ENCODE measurements around the gene GRM8.

DNA sequence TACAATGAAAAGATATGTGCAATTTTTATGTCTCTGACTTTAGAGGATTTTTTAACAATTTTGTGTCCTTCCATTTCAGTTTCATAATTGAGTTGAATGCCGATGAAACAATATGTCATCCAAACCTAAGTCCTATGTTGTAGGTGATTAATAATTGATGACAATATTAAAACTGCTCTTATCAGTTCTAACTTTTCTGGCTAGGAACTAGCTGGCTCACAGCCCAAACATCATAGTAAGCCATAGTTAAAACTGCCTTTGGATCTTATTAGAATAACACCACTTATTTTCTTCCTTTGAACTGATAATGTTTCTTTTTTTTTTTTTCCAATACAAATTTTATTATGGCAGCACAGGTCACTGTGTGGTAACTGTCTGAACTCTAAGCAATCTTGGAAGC is 230.9 kb downstream of the GRM8 start:
- TF ChIP-seq, protein P1, sequence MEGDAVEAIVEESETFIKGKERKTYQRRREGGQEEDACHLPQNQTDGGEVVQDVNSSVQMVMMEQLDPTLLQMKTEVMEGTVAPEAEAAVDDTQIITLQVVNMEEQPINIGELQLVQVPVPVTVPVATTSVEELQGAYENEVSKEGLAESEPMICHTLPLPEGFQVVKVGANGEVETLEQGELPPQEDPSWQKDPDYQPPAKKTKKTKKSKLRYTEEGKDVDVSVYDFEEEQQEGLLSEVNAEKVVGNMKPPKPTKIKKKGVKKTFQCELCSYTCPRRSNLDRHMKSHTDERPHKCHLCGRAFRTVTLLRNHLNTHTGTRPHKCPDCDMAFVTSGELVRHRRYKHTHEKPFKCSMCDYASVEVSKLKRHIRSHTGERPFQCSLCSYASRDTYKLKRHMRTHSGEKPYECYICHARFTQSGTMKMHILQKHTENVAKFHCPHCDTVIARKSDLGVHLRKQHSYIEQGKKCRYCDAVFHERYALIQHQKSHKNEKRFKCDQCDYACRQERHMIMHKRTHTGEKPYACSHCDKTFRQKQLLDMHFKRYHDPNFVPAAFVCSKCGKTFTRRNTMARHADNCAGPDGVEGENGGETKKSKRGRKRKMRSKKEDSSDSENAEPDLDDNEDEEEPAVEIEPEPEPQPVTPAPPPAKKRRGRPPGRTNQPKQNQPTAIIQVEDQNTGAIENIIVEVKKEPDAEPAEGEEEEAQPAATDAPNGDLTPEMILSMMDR (IDR thresholded peaks at IDR 0.05), result no peak
- no peak for TF ChIP-seq POLR2A (IDR thresholded peaks at IDR 0.05; ENCODE audit: low read depth)
- no peak for TF ChIP-seq POLR2AphosphoS5 (IDR thresholded peaks at IDR 0.05)
- TF ChIP-seq EP300 (IDR thresholded peaks at IDR 0.05), result no peak
